ENCODE data around the gene PCDHGA6. TPM values are rescaled to one million over a fixed set of nuclear protein-coding genes. Genes with fewer than 3 reads are reported as not detected.

The PCDHGA6 gene
- total and polyA plus RNA-seq, 5 donors from 2014 or later = not detected

DNA sequence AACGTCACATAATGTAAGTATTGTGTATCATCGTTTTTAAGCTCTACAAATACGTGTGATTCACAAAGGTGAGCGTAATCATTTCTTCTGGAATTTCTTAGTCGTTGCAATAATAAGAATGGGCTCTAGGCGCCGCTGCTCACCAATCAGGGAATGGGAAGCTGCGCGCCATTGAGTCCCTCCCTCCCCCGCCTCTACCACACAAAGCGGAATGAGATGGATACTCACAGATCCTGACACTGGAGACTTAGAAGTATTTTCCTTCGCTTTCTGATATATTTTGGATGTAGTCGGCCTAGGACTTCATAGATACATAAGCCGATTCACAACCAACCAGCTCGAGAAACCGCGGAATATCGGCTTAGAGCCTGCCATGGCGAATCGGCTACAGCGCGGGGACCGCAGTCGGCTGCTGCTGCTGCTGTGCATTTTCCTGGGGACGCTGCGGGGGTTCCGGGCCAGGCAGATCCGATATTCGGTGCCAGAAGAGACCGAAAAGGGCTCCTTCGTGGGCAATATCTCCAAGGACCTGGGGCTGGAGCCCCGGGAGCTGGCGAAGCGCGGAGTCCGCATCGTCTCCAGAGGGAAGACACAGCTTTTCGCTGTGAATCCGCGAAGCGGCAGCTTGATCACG, 47.3 kb downstream of the PCDHGA6 start, which contains the start of gene PCDHGA11:
PCDHGA11 (plus strand) TSS at position 197 of the 634 bp plus-strand sequence; CDS start at position 374, 177 bp downstream.
- no peak within 1 kb of the TSS for H3K27ac ChIP-seq (ENCODE audit: insufficient read depth, low read length, poor library complexity, severe bottlenecking)
- peaks cover 0 to 48% (median 19%) of the 10 kb centered on the region in 7 donors for H3K9me3 Mint-ChIP-seq
- H3K4me1 Mint-ChIP-seq = peaks cover 0 to 19% (median 6%) of the 10 kb centered on the region in 4 donors
- H3K4me3 ChIP-seq (ENCODE audit: low read depth, low read length) = peak within 1 kb of the TSS; percentile 34
- H3K36me3 ChIP-seq (ENCODE audit: control insufficient read depth, insufficient read depth, low read length) = no peaks in the 10 kb centered on the region
- H3K27me3 Mint-ChIP-seq = peaks cover 69% of the 10 kb centered on the region
- H3K36me3 Mint-ChIP-seq = peaks cover 13% of the 10 kb centered on the region
- ATAC-seq (ENCODE audit: low read depth in 2 of 2) (no peak), DNase-seq (peak in 1 of 3 donors; percentile 55)
- peaks cover 24 to 60% of the 10 kb centered on the region in 2 experiments for H3K9me3 ChIP-seq (ENCODE audit: control insufficient read depth in 2 of 2, low read length in 2 of 2)
- peaks cover 55% of the 10 kb centered on the region for H3K27me3 ChIP-seq (ENCODE audit: control insufficient read depth, insufficient read depth, low read length)
- peaks cover 9% of the 10 kb centered on the region for H3K4me1 ChIP-seq (ENCODE audit: control insufficient read depth, insufficient read depth, low read length, poor library complexity, severe bottlenecking)
- peak within 1 kb of the TSS in 2 of 3 donors; percentile 26 to 58 for H3K27ac Mint-ChIP-seq
- peak within 1 kb of the TSS; percentile 54 to 80 (median 66) for H3K4me3 Mint-ChIP-seq

- ATAC-seq (ENCODE audit: low read depth in 2 of 2) (no peak), DNase-seq (no peak)
- peaks cover 68% of the 10 kb centered on the region for H3K27me3 Mint-ChIP-seq
- H3K9me3 Mint-ChIP-seq = peaks cover 0 to 48% (median 19%) of the 10 kb centered on the region in 7 donors
- peaks cover 24 to 56% of the 10 kb centered on the region in 2 experiments for H3K9me3 ChIP-seq (ENCODE audit: control insufficient read depth in 2 of 2, low read length in 2 of 2)
- H3K4me3 ChIP-seq (ENCODE audit: low read depth, low read length) = no peak overlapping the region
- peaks cover 0 to 19% (median 6%) of the 10 kb centered on the region in 4 donors for H3K4me1 Mint-ChIP-seq
- peaks cover 53% of the 10 kb centered on the region for H3K27me3 ChIP-seq (ENCODE audit: control insufficient read depth, insufficient read depth, low read length)
- no peak overlapping the region for H3K27ac ChIP-seq (ENCODE audit: insufficient read depth, low read length, poor library complexity, severe bottlenecking)
- peak overlapping the region in 1 of 3 donors; percentile 58 for H3K27ac Mint-ChIP-seq
- no peaks in the 10 kb centered on the region for H3K36me3 ChIP-seq (ENCODE audit: control insufficient read depth, insufficient read depth, low read length)
- H3K36me3 Mint-ChIP-seq = peaks cover 13% of the 10 kb centered on the region
- peaks cover 9% of the 10 kb centered on the region for H3K4me1 ChIP-seq (ENCODE audit: control insufficient read depth, insufficient read depth, low read length, poor library complexity, severe bottlenecking)
- peak overlapping the region in 3 of 4 donors; percentile 34 to 80 (median 69) for H3K4me3 Mint-ChIP-seq
Observed at GRCh38 chr5:141421489-141421855, 47.8 kb downstream of the PCDHGA6 start.

DNA sequence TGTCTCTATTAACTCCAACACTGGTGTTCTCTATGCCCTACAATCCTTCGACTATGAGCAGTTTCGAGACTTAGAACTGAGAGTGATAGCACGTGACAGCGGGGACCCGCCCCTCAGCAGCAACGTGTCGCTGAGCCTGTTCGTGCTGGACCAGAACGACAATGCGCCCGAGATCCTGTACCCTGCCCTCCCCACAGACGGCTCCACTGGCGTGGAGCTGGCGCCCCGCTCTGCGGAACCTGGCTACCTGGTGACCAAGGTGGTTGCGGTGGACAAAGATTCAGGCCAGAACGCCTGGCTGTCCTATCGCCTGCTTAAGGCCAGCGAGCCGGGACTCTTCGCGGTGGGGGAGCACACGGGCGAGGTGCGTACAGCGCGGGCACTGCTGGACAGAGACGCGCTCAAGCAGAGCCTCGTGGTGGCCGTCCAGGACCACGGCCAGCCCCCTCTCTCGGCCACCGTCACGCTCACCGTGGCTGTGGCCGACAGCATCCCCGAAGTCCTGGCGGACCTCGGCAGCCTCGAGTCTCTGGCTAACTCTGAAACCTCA, 49.1 kb downstream of the PCDHGA6 start:
- no peak overlapping the region for H3K27ac ChIP-seq (ENCODE audit: insufficient read depth, low read length, poor library complexity, severe bottlenecking)
- H3K9me3 ChIP-seq (ENCODE audit: control insufficient read depth in 2 of 2, low read length in 2 of 2) = peaks cover 24 to 56% of the 10 kb centered on the region in 2 experiments
- DNase-seq (no peak), ATAC-seq (ENCODE audit: low read depth in 2 of 2) (no peak)
- peaks cover 0 to 52% (median 20%) of the 10 kb centered on the region in 7 donors for H3K9me3 Mint-ChIP-seq
- H3K36me3 ChIP-seq (ENCODE audit: control insufficient read depth, insufficient read depth, low read length) = no peaks in the 10 kb centered on the region
- H3K27ac Mint-ChIP-seq = no peak overlapping the region
- peaks cover 0 to 18% (median 5%) of the 10 kb centered on the region in 4 donors for H3K4me1 Mint-ChIP-seq
- H3K4me1 ChIP-seq (ENCODE audit: control insufficient read depth, insufficient read depth, low read length, poor library complexity, severe bottlenecking) = peaks cover 4% of the 10 kb centered on the region
- peaks cover 46% of the 10 kb centered on the region for H3K27me3 ChIP-seq (ENCODE audit: control insufficient read depth, insufficient read depth, low read length)
- H3K36me3 Mint-ChIP-seq = peaks cover 13% of the 10 kb centered on the region
- H3K27me3 Mint-ChIP-seq = peaks cover 59% of the 10 kb centered on the region
- H3K4me3 Mint-ChIP-seq = no peak overlapping the region
- H3K4me3 ChIP-seq (ENCODE audit: low read depth, low read length) = no peak overlapping the region

DNA sequence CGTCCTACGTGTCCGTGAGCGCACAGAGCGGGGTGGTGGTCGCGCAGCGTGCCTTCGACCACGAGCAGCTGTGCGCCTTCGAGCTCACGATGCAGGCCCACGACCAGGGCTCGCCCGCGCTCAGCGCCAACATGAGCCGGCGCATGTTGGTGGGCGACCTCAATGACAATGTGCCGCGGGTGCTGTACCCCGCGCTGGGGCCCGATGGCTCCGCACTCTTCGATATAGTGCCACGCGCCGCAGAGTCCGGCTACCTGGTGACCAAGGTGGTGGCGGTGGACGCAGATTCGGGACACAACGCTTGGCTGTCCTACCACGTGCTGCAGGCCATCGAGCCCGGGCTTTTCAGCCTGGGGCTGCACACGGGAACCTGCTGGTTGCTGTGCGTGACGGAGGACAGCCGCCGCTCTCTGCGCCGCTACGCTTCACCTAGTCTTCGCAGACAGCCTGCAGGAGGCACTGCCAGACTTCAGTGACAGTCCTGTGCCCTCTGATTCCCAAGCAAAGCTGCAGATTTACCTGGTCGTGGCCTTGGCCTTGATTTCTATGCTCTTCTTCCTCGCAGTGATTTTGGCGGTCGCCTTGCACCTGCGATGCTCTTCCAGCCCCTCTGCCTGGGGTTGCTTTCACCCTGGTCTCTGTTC, 54.2 kb downstream of the PCDHGA6 start:
- H3K4me1 Mint-ChIP-seq = peaks cover 3 to 19% (median 4%) of the 10 kb centered on the region in 4 donors
- H3K9me3 ChIP-seq (ENCODE audit: control insufficient read depth in 2 of 2, low read length in 2 of 2) = peaks cover 6 to 26% of the 10 kb centered on the region in 2 experiments
- no peaks in the 10 kb centered on the region for H3K36me3 ChIP-seq (ENCODE audit: control insufficient read depth, insufficient read depth, low read length)
- H3K4me1 ChIP-seq (ENCODE audit: control insufficient read depth, insufficient read depth, low read length, poor library complexity, severe bottlenecking) = no peaks in the 10 kb centered on the region
- H3K4me3 Mint-ChIP-seq = no peak overlapping the region
- peaks cover 0 to 42% (median 9%) of the 10 kb centered on the region in 7 donors for H3K9me3 Mint-ChIP-seq
- H3K27ac Mint-ChIP-seq = no peak overlapping the region
- H3K27me3 Mint-ChIP-seq = peaks cover 41% of the 10 kb centered on the region
- no peak overlapping the region for H3K27ac ChIP-seq (ENCODE audit: insufficient read depth, low read length, poor library complexity, severe bottlenecking)
- H3K27me3 ChIP-seq (ENCODE audit: control insufficient read depth, insufficient read depth, low read length) = peaks cover 28% of the 10 kb centered on the region
- DNase-seq = no peak
- H3K36me3 Mint-ChIP-seq = peaks cover 10% of the 10 kb centered on the region
- ATAC-seq (ENCODE audit: low read depth in 2 of 2) = no peak
- H3K4me3 ChIP-seq (ENCODE audit: low read depth, low read length) = no peak overlapping the region

Other genes with a start within 250 kb of the PCDHGA6 start
Only the 30 nearest of the 36 such genes appear.
- gene PCDHB9, start 186.7 kb upstream of the PCDHGA6 start, total RNA-seq = 0.07 TPM
- gene PCDHB9, start 186.7 kb upstream of the PCDHGA6 start, polyA plus RNA-seq = not detected
- gene PCDHB10, start 181.5 kb upstream of the PCDHGA6 start, total RNA-seq = not detected
- not detected for gene PCDHB10, start 181.5 kb upstream of the PCDHGA6 start, polyA plus RNA-seq
- not detected for gene PCDHB11, start 174.3 kb upstream of the PCDHGA6 start, total RNA-seq
- not detected for gene PCDHB11, start 174.3 kb upstream of the PCDHGA6 start, polyA plus RNA-seq
- gene PCDHB12, start 165.2 kb upstream of the PCDHGA6 start, total RNA-seq = not detected
- gene PCDHB12, start 165.2 kb upstream of the PCDHGA6 start, polyA plus RNA-seq = not detected
- not detected for gene PCDHB13, start 160.0 kb upstream of the PCDHGA6 start, total RNA-seq
- gene PCDHB13, start 160.0 kb upstream of the PCDHGA6 start, polyA plus RNA-seq = under 1 TPM in 1 of 4 donors, not detected in 3; 0.05 TPM
- not detected for gene PCDHB14, start 150.5 kb upstream of the PCDHGA6 start, total RNA-seq
- gene PCDHB14, start 150.5 kb upstream of the PCDHGA6 start, polyA plus RNA-seq = not detected
- gene PCDHB15, start 128.5 kb upstream of the PCDHGA6 start, total RNA-seq = not detected
- not detected for gene PCDHB15, start 128.5 kb upstream of the PCDHGA6 start, polyA plus RNA-seq
- 0.74 TPM for gene SLC25A2, start 69.8 kb upstream of the PCDHGA6 start, total RNA-seq
- under 1 TPM in 1 of 4 donors, not detected in 3; 0.12 TPM for gene SLC25A2, start 69.8 kb upstream of the PCDHGA6 start, polyA plus RNA-seq
- gene TAF7, start 53.1 kb upstream of the PCDHGA6 start, total RNA-seq = 76.6 TPM
- 100 to 1,000 TPM; 172 to 235 (median 200) TPM for gene TAF7, start 53.1 kb upstream of the PCDHGA6 start, polyA plus RNA-seq
- 0.10 TPM for gene PCDHGA1, start 43.4 kb upstream of the PCDHGA6 start, total RNA-seq
- gene PCDHGA1, start 43.4 kb upstream of the PCDHGA6 start, polyA plus RNA-seq = under 1 TPM in 1 of 4 donors, not detected in 3; 0.06 TPM
- gene PCDHGA2, start 35.1 kb upstream of the PCDHGA6 start, total RNA-seq = not detected
- gene PCDHGA2, start 35.1 kb upstream of the PCDHGA6 start, polyA plus RNA-seq = not detected
- gene PCDHGA3, start 30.1 kb upstream of the PCDHGA6 start, total RNA-seq = not detected
- gene PCDHGA3, start 30.1 kb upstream of the PCDHGA6 start, polyA plus RNA-seq = not detected
- gene PCDHGB1, start 23.8 kb upstream of the PCDHGA6 start, total RNA-seq = not detected
- not detected for gene PCDHGB1, start 23.8 kb upstream of the PCDHGA6 start, polyA plus RNA-seq
- not detected for gene PCDHGA4, start 18.9 kb upstream of the PCDHGA6 start, total RNA-seq
- not detected for gene PCDHGA4, start 18.9 kb upstream of the PCDHGA6 start, polyA plus RNA-seq
- gene PCDHGB2, start 13.9 kb upstream of the PCDHGA6 start, total RNA-seq = 0.20 TPM
- under 1 TPM in 1 of 4 donors, not detected in 3; 0.54 TPM for gene PCDHGB2, start 13.9 kb upstream of the PCDHGA6 start, polyA plus RNA-seq
- not detected for gene PCDHGA5, start 9.7 kb upstream of the PCDHGA6 start, total RNA-seq
- under 1 TPM in 1 of 4 donors, not detected in 3; 0.08 TPM for gene PCDHGA5, start 9.7 kb upstream of the PCDHGA6 start, polyA plus RNA-seq
- gene PCDHGB3, start 3.6 kb upstream of the PCDHGA6 start, total RNA-seq = 0.20 TPM
- not detected for gene PCDHGB3, start 3.6 kb upstream of the PCDHGA6 start, polyA plus RNA-seq
- not detected for gene PCDHGA7, start 8.9 kb downstream of the PCDHGA6 start, total RNA-seq
- under 1 TPM in 1 of 4 donors, not detected in 3; 0.09 TPM for gene PCDHGA7, start 8.9 kb downstream of the PCDHGA6 start, polyA plus RNA-seq
- gene PCDHGB4, start 13.8 kb downstream of the PCDHGA6 start, total RNA-seq = not detected
- gene PCDHGB4, start 13.8 kb downstream of the PCDHGA6 start, polyA plus RNA-seq = under 1 TPM in 1 of 4 donors, not detected in 3; 0.22 TPM
- not detected for gene PCDHGA8, start 18.7 kb downstream of the PCDHGA6 start, total RNA-seq
- gene PCDHGA8, start 18.7 kb downstream of the PCDHGA6 start, polyA plus RNA-seq = under 1 TPM in 1 of 4 donors, not detected in 3; 0.10 TPM
- not detected for gene PCDHGB5, start 24.1 kb downstream of the PCDHGA6 start, total RNA-seq
- under 1 TPM in 2 of 4 donors, not detected in 2; 0.17 to 0.27 TPM for gene PCDHGB5, start 24.1 kb downstream of the PCDHGA6 start, polyA plus RNA-seq
- not detected for gene PCDHGA9, start 28.9 kb downstream of the PCDHGA6 start, total RNA-seq
- not detected for gene PCDHGA9, start 28.9 kb downstream of the PCDHGA6 start, polyA plus RNA-seq
- not detected for gene PCDHGB6, start 34.1 kb downstream of the PCDHGA6 start, total RNA-seq
- gene PCDHGB6, start 34.1 kb downstream of the PCDHGA6 start, polyA plus RNA-seq = not detected
- gene PCDHGA10, start 39.1 kb downstream of the PCDHGA6 start, total RNA-seq = not detected
- not detected for gene PCDHGA10, start 39.1 kb downstream of the PCDHGA6 start, polyA plus RNA-seq
- gene PCDHGB7, start 43.8 kb downstream of the PCDHGA6 start, total RNA-seq = not detected
- gene PCDHGB7, start 43.8 kb downstream of the PCDHGA6 start, polyA plus RNA-seq = not detected
- not detected for gene PCDHGA11, start 47.2 kb downstream of the PCDHGA6 start, total RNA-seq
- not detected for gene PCDHGA11, start 47.2 kb downstream of the PCDHGA6 start, polyA plus RNA-seq
- not detected for gene PCDHGA12, start 56.6 kb downstream of the PCDHGA6 start, total RNA-seq
- not detected for gene PCDHGA12, start 56.6 kb downstream of the PCDHGA6 start, polyA plus RNA-seq
- gene PCDHGC3, start 102.1 kb downstream of the PCDHGA6 start, total RNA-seq = 0.35 TPM
- gene PCDHGC3, start 102.1 kb downstream of the PCDHGA6 start, polyA plus RNA-seq = under 1 TPM in 1 of 4 donors, not detected in 3; 0.09 TPM
- not detected for gene PCDHGC4, start 111.1 kb downstream of the PCDHGA6 start, total RNA-seq
- gene PCDHGC4, start 111.1 kb downstream of the PCDHGA6 start, polyA plus RNA-seq = not detected
- gene PCDHGC5, start 115.2 kb downstream of the PCDHGA6 start, total RNA-seq = not detected
- gene PCDHGC5, start 115.2 kb downstream of the PCDHGA6 start, polyA plus RNA-seq = not detected

All from CD4-positive, CD25-positive, alpha-beta regulatory T cell (primary cell).